Activated T-cell treated with anti-CD3 and anti-CD28 coated beads for 48 hours (primary cell): ENCODE measurements around the gene AKT2.

Experiments used
- DNase-seq: peaks from one replicate; pipeline ENCODE4 v3.0.0-alpha.2; 2020; ENCODE audit warnings: low read depth

The AKT2 gene

GRCh38 chr19:40300668-40301067 is 15.5 kb upstream of the AKT2 start:
- no peak for DNase-seq

- DNase-seq: no peak
Observed at GRCh38 chr19:40298026-40298425, 12.9 kb upstream of the AKT2 start.

- DNase-seq: no peak
Observed at GRCh38 chr19:40294560-40294959, 9.4 kb upstream of the AKT2 start.

GRCh38 chr19:40286971-40287421 is 1.9 kb upstream of the AKT2 start:
- no peak for DNase-seq

GRCh38 chr19:40286235-40286970 is 1.3 kb upstream of the AKT2 start:
- DNase-seq: no peak

GRCh38 chr19:40285353-40286234 is 449 bp upstream of the AKT2 start:
- DNase-seq: peak; percentile 95

- no peak for DNase-seq
Observed at GRCh38 chr19:40284251-40284500, 969 bp downstream of the AKT2 start.

GRCh38 chr19:40283414-40284250 is 1.5 kb downstream of the AKT2 start:
- DNase-seq: no peak

GRCh38 chr19:40282920-40283319 is 2.2 kb downstream of the AKT2 start:
- no peak for DNase-seq

- DNase-seq: no peak
Observed at GRCh38 chr19:40282209-40282580, 3.0 kb downstream of the AKT2 start.

GRCh38 chr19:40281381-40282208 is 3.5 kb downstream of the AKT2 start:
- DNase-seq: no peak

GRCh38 chr19:40280608-40281221 is 4.4 kb downstream of the AKT2 start:
- no peak for DNase-seq

GRCh38 chr19:40279761-40280607 is 5.2 kb downstream of the AKT2 start:
- DNase-seq: no peak

GRCh38 chr19:40279120-40279551 is 6.0 kb downstream of the AKT2 start:
- DNase-seq: no peak

- DNase-seq: no peak
Observed at GRCh38 chr19:40278361-40279035, 6.6 kb downstream of the AKT2 start.

- no peak for DNase-seq
Observed at GRCh38 chr19:40277356-40278059, 7.6 kb downstream of the AKT2 start.

- no peak for DNase-seq
Observed at GRCh38 chr19:40274585-40275544, 10.3 kb downstream of the AKT2 start.
